ENCODE data around the gene PLXNB3.

DNA sequence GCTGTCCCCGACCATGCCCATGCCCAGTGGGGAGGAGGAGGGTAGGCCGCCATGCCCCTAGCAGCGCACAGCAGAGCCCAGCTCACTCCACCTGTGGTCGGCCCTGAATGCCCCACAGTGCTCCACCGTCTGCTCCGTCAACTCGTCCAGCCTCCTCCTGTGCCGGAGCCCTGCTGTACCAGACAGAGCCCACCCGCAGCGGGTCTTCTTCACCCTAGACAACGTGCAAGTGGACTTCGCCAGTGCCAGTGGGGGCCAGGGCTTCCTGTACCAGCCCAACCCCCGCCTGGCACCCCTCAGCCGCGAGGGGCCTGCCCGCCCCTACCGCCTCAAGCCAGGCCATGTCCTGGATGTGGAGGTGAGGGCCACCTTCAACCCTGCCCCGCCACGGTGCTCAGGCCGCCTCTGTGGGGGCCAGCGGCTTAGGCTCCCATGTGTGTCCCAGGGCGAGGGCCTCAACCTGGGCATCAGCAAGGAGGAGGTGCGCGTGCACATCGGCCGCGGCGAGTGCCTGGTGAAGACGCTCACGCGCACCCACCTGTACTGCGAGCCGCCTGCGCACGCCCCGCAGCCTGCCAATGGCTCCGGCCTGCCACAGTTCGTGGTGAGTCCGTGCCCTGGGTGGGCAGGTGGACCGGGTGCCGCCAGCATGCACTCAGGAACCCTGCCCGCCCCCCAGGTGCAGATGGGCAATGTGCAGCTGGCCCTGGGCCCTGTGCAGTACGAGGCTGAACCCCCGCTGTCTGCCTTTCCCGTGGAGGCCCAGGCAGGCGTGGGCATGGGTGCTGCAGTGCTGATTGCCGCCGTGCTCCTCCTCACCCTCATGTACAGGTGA lies 9.9 kb downstream of the PLXNB3 start:
- TF ChIP-seq CTCF (IDR thresholded peaks at IDR 0.05 in 8 of 11, conservative IDR thresholded peaks at IDR 0.05 in 3 of 11) = no peak
- TF ChIP-seq POLR2A (IDR thresholded peaks at IDR 0.05) = no peak

All from spleen (tissue), 7 donors.